WTC11 (cell line): ENCODE measurements around the gene SLC7A6OS. TPM values are rescaled to one million over a fixed set of nuclear protein-coding genes. Genes with fewer than 3 reads are reported as not detected.

Experiments
- ATAC-seq: fragments of 200-7000 bp; cut with Tn5 transposase; 2 replicates; pipeline ENCODE4 v1.10.0; 2021; ENCODE audit warnings: mild to moderate bottlenecking, moderate library complexity
- CTCF ChIA-PET: fragments of 300-600 bp; sonication (Branson Sonifier 250); formaldehyde crosslinking; loops from one replicate; lab custom pipeline; 2021; ENCODE audit warnings: antibody characterized with exemption; lab: Charles Lee
- POLR2A ChIA-PET: fragments of 350-600 bp; sonication (Branson Sonifier 250); formaldehyde crosslinking; loops from one replicate; lab custom pipeline; 2021; ENCODE audit warnings: antibody characterized with exemption; lab: Charles Lee
- DNase-seq: peaks from one replicate; pipeline ENCODE4 v3.0.0; 2021; ENCODE audit warnings: low spot score
- H3K27ac Mint-ChIP-seq: 2 replicates; pipeline ENCODE4 v1.8.0; 2021; ENCODE audit warnings: mixed read lengths
- H3K27me3 Mint-ChIP-seq: 2 replicates; pipeline ENCODE4 v1.8.0; 2021; ENCODE audit warnings: low read depth, mild to moderate bottlenecking, moderate library complexity, mixed read lengths
- H3K36me3 Mint-ChIP-seq: 2 replicates; pipeline ENCODE4 v1.8.0; 2021; ENCODE audit warnings: mixed read lengths
- H3K4me1 Mint-ChIP-seq: 2 replicates; pipeline ENCODE4 v1.8.0; 2022; ENCODE audit warnings: mixed read lengths
- H3K4me3 Mint-ChIP-seq: 2 replicates; pipeline ENCODE4 v1.8.0; 2021; ENCODE audit warnings: mild to moderate bottlenecking, moderate library complexity, mixed read lengths
- H3K9me3 Mint-ChIP-seq: 2 replicates; pipeline ENCODE4 v1.8.0; 2021; ENCODE audit warnings: mixed read lengths
- AFF4 ChIP-seq: sonication (generic); formaldehyde crosslinking; IDR thresholded peaks from 2 replicates; pipeline ENCODE4 v1.8.1; 2023; ENCODE audit warnings: mild to moderate bottlenecking, missing genetic modification reagents, borderline replicate concordance
- ATF6 ChIP-seq: sonication (generic); formaldehyde crosslinking; IDR thresholded peaks from 2 replicates; pipeline ENCODE4 v1.8.1; 2023; ENCODE audit warnings: mild to moderate bottlenecking, missing genetic modification reagents
- CDX4 ChIP-seq: fragments of 250-450 bp; sonication (Bioruptor Pico); IDR thresholded peaks from 2 replicates; pipeline ENCODE4 v1.9.0; 2021; ENCODE audit warnings: moderate library complexity, mild to moderate bottlenecking, inconsistent platforms, borderline replicate concordance
- ETV6 ChIP-seq: sonication (generic); formaldehyde crosslinking; IDR thresholded peaks from 2 replicates; pipeline ENCODE4 v1.8.1; 2022; ENCODE audit warnings: mild to moderate bottlenecking, missing genetic modification reagents
- FOXK1 ChIP-seq: sonication (generic); formaldehyde crosslinking; IDR thresholded peaks from 2 replicates; pipeline ENCODE4 v1.8.0; 2022; ENCODE audit warnings: mild to moderate bottlenecking, moderate library complexity, missing genetic modification reagents
- GRHL2 ChIP-seq: fragments of 250-450 bp; sonication (Bioruptor Pico); IDR thresholded peaks from 2 replicates; pipeline ENCODE4 v1.8.0; 2022; ENCODE audit warnings: mild to moderate bottlenecking, moderate library complexity; ENCODE audit not compliant: insufficient replicate concordance, severe bottlenecking
- KAT7 ChIP-seq: sonication (generic); formaldehyde crosslinking; IDR thresholded peaks from 2 replicates; pipeline ENCODE4 v1.8.1; 2023; ENCODE audit warnings: missing genetic modification reagents, mild to moderate bottlenecking, borderline replicate concordance
- MXD4 ChIP-seq: fragments of 250-450 bp; sonication (Bioruptor Pico); IDR thresholded peaks from 2 replicates; pipeline ENCODE4 v1.8.0; 2021; ENCODE audit warnings: mild to moderate bottlenecking, moderate library complexity, borderline replicate concordance
- PRRX2 ChIP-seq: fragments of 250-450 bp; sonication (Bioruptor Pico); IDR thresholded peaks from 2 replicates; pipeline ENCODE4 v1.8.0; 2021; ENCODE audit warnings: mild to moderate bottlenecking
- SMAD3 ChIP-seq: sonication (generic); formaldehyde crosslinking; IDR thresholded peaks from 2 replicates; pipeline ENCODE4 v1.8.0; 2022; ENCODE audit warnings: missing genetic modification reagents, mild to moderate bottlenecking, borderline replicate concordance
- SMAD4 ChIP-seq: sonication (generic); formaldehyde crosslinking; IDR thresholded peaks from 2 replicates; pipeline ENCODE4 v1.8.0; 2022; ENCODE audit warnings: mild to moderate bottlenecking, missing genetic modification reagents
- TP53 ChIP-seq: sonication (generic); formaldehyde crosslinking; IDR thresholded peaks from 2 replicates; pipeline ENCODE4 v1.8.1; 2023; ENCODE audit warnings: mild to moderate bottlenecking, missing genetic modification reagents
- USF2 ChIP-seq: sonication (generic); formaldehyde crosslinking; IDR thresholded peaks from 2 replicates; pipeline ENCODE4 v1.8.1; 2023; ENCODE audit warnings: mild to moderate bottlenecking, missing genetic modification reagents, moderate library complexity
- ZNF425 ChIP-seq: fragments of 250-450 bp; sonication (Bioruptor Pico); conservative IDR thresholded peaks from 2 replicates; pipeline ENCODE4 v1.9.0; 2021; ENCODE audit warnings: mild to moderate bottlenecking
- total RNA-seq: library from RNA; stranded (reverse); gene quantifications from 3 replicates; pipeline ENCODE4 v1.2.3, GENCODE V29; 2021
- TF ChIP-seq, protein P1 (sequence below): sonication (generic); formaldehyde crosslinking; conservative IDR thresholded peaks from 2 replicates; pipeline ENCODE4 v1.8.1; 2022; ENCODE audit warnings: mild to moderate bottlenecking, missing genetic modification reagents
- TF ChIP-seq, protein P2 (sequence below): fragments of 200-600 bp; IDR thresholded peaks from 2 replicates; pipeline ENCODE4 v1.8.0; 2022; ENCODE audit warnings: antibody characterized with exemption
- TF ChIP-seq, protein P3 (sequence below): sonication (generic); formaldehyde crosslinking; IDR thresholded peaks from 2 replicates; pipeline ENCODE4 v1.8.0; 2022; ENCODE audit warnings: mild to moderate bottlenecking, missing genetic modification reagents

The SLC7A6OS gene
- total RNA-seq, 1 experiment from 2014 or later: 22.6 TPM

GRCh38 chr16:68335175-68335574, 24.4 kb upstream of the SLC7A6OS start (continued):
- TF ChIP-seq ZNF425 (CRISPR knock-in tag): no peak
- TF ChIP-seq ETV6: no peak
- no peak for TF ChIP-seq AFF4
- TF ChIP-seq, protein P1, sequence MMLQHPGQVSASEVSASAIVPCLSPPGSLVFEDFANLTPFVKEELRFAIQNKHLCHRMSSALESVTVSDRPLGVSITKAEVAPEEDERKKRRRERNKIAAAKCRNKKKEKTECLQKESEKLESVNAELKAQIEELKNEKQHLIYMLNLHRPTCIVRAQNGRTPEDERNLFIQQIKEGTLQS: no peak
- no peak for TF ChIP-seq GRHL2 (CRISPR knock-in tag)
- TF ChIP-seq FOXK1 (CRISPR knock-in tag): no peak
- TF ChIP-seq, protein P2, sequence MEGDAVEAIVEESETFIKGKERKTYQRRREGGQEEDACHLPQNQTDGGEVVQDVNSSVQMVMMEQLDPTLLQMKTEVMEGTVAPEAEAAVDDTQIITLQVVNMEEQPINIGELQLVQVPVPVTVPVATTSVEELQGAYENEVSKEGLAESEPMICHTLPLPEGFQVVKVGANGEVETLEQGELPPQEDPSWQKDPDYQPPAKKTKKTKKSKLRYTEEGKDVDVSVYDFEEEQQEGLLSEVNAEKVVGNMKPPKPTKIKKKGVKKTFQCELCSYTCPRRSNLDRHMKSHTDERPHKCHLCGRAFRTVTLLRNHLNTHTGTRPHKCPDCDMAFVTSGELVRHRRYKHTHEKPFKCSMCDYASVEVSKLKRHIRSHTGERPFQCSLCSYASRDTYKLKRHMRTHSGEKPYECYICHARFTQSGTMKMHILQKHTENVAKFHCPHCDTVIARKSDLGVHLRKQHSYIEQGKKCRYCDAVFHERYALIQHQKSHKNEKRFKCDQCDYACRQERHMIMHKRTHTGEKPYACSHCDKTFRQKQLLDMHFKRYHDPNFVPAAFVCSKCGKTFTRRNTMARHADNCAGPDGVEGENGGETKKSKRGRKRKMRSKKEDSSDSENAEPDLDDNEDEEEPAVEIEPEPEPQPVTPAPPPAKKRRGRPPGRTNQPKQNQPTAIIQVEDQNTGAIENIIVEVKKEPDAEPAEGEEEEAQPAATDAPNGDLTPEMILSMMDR: no peak
- no peak for TF ChIP-seq PRRX2 (CRISPR knock-in tag)

GRCh38 chr16:68332411-68333121, 21.8 kb upstream of the SLC7A6OS start:
- H3K9me3 Mint-ChIP-seq: no peaks in the 10 kb centered on the region
- no peaks in the 10 kb centered on the region; the same call in 1 of the 2 replicates for H3K4me1 Mint-ChIP-seq
- DNase-seq: no peak
- H3K4me3 Mint-ChIP-seq: no peak overlapping the region
- ChIA-PET CTCF (interaction anchor here (1.4 kb wide), 1 partner anchor 71 kb away, joined by 5 read pairs; no protein-coding TSS in a partner anchor), POLR2A (no interaction called here)
- no peak for ATAC-seq
- H3K36me3 Mint-ChIP-seq: peaks cover 27% of the 10 kb centered on the region
- no peaks in the 10 kb centered on the region for H3K27me3 Mint-ChIP-seq
- H3K27ac Mint-ChIP-seq: no peak overlapping the region
- no peak for TF ChIP-seq TP53 (CRISPR knock-in tag)
- TF ChIP-seq, protein P3, sequence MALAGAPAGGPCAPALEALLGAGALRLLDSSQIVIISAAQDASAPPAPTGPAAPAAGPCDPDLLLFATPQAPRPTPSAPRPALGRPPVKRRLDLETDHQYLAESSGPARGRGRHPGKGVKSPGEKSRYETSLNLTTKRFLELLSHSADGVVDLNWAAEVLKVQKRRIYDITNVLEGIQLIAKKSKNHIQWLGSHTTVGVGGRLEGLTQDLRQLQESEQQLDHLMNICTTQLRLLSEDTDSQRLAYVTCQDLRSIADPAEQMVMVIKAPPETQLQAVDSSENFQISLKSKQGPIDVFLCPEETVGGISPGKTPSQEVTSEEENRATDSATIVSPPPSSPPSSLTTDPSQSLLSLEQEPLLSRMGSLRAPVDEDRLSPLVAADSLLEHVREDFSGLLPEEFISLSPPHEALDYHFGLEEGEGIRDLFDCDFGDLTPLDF (CRISPR knock-in tag): no peak
- TF ChIP-seq ATF6 (CRISPR knock-in tag): no peak
- TF ChIP-seq MXD4 (CRISPR knock-in tag): no peak
- no peak for TF ChIP-seq SMAD3 (CRISPR knock-in tag)
- no peak for TF ChIP-seq SMAD4 (CRISPR knock-in tag)
- TF ChIP-seq USF2 (CRISPR knock-in tag): no peak
- TF ChIP-seq CDX4 (CRISPR knock-in tag): no peak
- no peak for TF ChIP-seq KAT7 (CRISPR knock-in tag)
